Stimulated activated memory B cell treated with anti-CD40 and anti-IgM and Interleukin-4, amounts not matched to agents 10 μg/mL and 1 μg/mL and 100 μg/mL, for 72 hours (primary cell): ENCODE results near the gene NUAK2.
A peak's percentile ranks its signal among the peaks of the same experiment; 100 is the strongest.
"Not testable (repeated sequence)": the region's sequence is repeated elsewhere in the genome, so short reads cannot be mapped to it uniquely, and the experiment has no call there.

Source experiments
- ATAC-seq: fragments of 150-1000 bp; cut with Tn5 transposase; 2 replicates; pipeline ENCODE4 v1.10.0; 2021
- H3K27ac Mint-ChIP-seq: one replicate; pipeline ENCODE4 v1.8.0; 2022; ENCODE audit warnings: mild to moderate bottlenecking, mixed read lengths
- H3K27me3 Mint-ChIP-seq: one replicate; pipeline ENCODE4 v1.8.0; 2022; ENCODE audit warnings: mixed read lengths
- H3K36me3 Mint-ChIP-seq: one replicate; pipeline ENCODE4 v1.8.0; 2022; ENCODE audit warnings: mixed read lengths
- H3K4me1 Mint-ChIP-seq: one replicate; pipeline ENCODE4 v1.8.0; 2022; ENCODE audit warnings: mixed read lengths
- H3K4me3 Mint-ChIP-seq: one replicate; pipeline ENCODE4 v1.8.0; 2022; ENCODE audit warnings: mild to moderate bottlenecking, moderate library complexity, mixed read lengths
- H3K9me3 Mint-ChIP-seq: one replicate; pipeline ENCODE4 v1.8.0; 2022; ENCODE audit warnings: mixed read lengths

The NUAK2 gene

DNA sequence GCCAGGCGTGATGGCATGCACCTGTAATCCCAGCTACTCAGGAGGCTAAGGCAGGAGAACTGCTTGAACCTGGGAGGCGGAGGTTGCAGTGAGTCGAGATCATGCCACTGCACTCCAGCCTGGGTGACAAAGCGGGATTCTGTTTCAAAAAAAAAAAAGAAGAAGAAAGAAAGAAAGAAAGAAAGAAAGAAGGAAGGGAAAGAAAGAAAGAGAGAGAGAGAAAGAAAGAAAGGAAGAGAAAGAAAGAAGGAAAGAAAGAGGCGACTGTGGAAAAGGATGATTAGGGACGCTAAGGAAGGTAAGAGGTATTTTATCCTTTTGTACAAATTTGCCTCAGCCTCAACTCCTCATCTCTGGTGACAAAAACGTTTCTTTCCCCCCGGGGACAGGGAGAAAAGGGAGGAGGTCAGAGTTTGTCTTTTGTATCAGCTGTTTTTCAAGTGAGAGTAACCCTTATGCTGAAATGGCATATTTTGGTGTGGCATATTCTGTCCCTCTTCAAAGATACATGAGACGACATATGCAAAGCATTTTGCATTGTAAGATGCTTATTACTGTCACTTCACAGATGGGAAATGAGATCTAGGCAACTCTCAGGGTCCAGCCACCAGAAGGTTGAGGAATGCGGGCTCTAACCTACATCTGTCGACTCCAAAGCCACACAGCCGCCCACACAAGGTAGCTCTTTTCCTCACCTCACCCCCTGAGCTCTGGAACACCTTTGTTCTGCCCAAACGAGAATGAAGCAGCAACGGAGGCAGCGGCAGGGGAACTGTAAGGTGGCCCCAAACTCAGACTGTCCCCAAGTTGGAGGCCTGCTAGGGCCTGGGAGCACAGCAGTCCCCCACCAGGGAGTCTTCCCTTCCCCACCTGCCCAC lies 38.0 kb downstream of the NUAK2 start:
- Mint-ChIP-seq H3K4me3 (peak overlapping the region; percentile 46), H3K9me3 (no peaks in the 10 kb centered on the region), H3K4me1 (peaks cover 89% of the 10 kb centered on the region), H3K27me3 (no peaks in the 10 kb centered on the region), H3K36me3 (no peaks in the 10 kb centered on the region), H3K27ac (peak overlapping the region; percentile 94)
- ATAC-seq: no peak

DNA sequence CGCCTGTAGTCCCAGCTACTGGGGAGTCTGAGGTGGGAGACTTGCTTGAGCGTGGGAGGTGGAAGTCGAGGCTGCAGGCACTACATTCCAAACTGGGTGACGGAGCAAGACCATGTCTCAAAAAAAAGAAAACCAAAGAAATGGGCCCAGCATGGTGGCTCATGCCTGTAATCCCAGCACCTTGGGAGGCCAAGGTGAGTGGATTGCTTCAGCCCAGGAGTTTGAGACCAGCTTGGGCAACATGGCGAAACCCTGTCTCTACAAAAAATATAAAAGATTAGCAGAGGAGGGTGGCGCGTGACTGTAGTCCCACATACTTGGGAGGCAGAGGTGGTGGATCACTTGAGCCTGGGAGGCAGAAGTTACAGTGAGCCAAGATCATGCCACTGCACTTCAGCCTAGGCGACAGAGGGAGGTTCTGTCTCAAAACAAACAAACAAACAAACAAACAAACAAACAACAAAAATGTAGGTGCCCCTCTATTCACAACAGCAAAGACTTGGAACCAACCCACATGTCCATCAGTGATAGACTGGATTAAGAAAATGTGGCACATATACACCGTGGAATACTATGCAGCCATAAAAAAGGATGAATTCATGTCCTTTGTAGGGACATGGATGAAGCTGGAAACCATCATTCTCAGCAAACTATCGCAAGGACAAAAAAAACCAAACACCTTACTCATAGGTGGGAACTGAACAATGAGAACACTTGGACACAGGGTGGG lies 40.7 kb downstream of the NUAK2 start:
- H3K4me1 Mint-ChIP-seq: peaks cover 85% of the 10 kb centered on the region
- not testable (repeated sequence) for H3K27me3 Mint-ChIP-seq, H3K4me3 Mint-ChIP-seq, H3K36me3 Mint-ChIP-seq, H3K9me3 Mint-ChIP-seq, ATAC-seq
- H3K27ac Mint-ChIP-seq: peak overlapping the region; percentile 86

GRCh38 chr1:205279986-205280385 lies 41.6 kb downstream of the NUAK2 start:
- H3K4me1 Mint-ChIP-seq: peaks cover 85% of the 10 kb centered on the region
- H3K9me3 Mint-ChIP-seq: no peaks in the 10 kb centered on the region
- H3K27me3 Mint-ChIP-seq: no peaks in the 10 kb centered on the region
- H3K4me3 Mint-ChIP-seq: no peak overlapping the region
- peak; percentile 53 for ATAC-seq
- H3K36me3 Mint-ChIP-seq: no peaks in the 10 kb centered on the region
- H3K27ac Mint-ChIP-seq: peak overlapping the region; percentile 86

DNA sequence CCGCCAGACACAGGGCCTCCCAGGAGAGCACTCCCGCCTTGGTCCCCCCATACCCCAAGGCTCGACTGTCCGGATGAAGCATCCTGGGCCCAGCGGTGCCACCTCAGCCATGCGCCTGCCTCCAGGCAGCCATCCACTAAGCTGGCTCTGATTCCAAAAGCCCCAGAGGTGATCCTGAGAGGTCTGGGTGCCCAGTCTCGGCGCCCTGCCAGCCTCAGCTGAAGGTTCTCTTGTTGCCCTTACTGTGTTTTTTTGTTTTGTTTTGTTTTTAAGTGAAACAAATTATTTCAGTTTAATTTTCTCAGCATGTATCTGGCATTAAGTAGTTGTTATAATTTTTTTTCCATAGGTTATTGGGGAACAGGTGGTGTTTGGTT lies 44.9 kb downstream of the NUAK2 start:
- ATAC-seq: no peak
- peaks cover 5% of the 10 kb centered on the region for H3K36me3 Mint-ChIP-seq
- peaks cover 72% of the 10 kb centered on the region for H3K4me1 Mint-ChIP-seq
- H3K27ac Mint-ChIP-seq: no peak overlapping the region
- no peak overlapping the region for H3K4me3 Mint-ChIP-seq
- no peaks in the 10 kb centered on the region for H3K27me3 Mint-ChIP-seq
- H3K9me3 Mint-ChIP-seq: no peaks in the 10 kb centered on the region

GRCh38 chr1:205275916-205276688 lies 45.4 kb downstream of the NUAK2 start:
- Mint-ChIP-seq H3K36me3 (peaks cover 5% of the 10 kb centered on the region), H3K4me1 (peaks cover 72% of the 10 kb centered on the region), H3K27me3 (no peaks in the 10 kb centered on the region), H3K9me3 (no peaks in the 10 kb centered on the region), H3K4me3 (no peak overlapping the region), H3K27ac (no peak overlapping the region)
- ATAC-seq: no peak

GRCh38 chr1:205275133-205275532 lies 46.4 kb downstream of the NUAK2 start:
- ATAC-seq: peak; percentile 51
- no peaks in the 10 kb centered on the region for H3K9me3 Mint-ChIP-seq

DNA sequence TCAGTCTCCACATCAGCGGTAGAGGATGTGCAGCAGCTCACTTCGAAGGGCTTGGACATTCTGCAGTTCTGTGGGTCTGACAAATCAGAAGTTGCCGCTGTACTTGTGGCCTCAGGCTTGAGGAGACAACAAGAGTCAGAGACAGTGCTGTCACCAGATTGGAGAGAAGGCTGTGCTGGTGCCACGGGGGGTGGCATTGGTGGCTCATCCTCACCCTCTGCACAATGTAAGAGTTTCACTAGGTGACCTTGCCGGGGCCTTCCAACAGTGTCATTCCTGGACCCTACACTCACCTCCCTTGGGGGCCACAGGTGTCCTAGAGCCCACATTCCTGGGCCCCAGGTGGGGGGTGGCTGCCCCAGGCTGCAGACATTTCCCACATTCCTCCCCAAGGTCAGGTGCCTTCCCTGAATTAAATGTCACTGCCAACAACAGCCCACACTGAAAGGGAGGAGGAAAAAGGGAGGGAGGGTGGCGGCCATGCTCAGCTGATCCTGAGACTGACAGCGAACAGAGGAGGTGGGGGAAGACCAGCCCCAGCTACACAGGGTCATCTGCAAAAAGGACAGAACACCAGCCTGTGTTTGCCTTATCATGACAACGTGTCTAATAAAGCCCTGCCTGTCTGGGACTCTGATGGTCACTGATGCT lies 47.4 kb downstream of the NUAK2 start:
- Mint-ChIP-seq H3K4me1 (peaks cover 55% of the 10 kb centered on the region), H3K4me3 (no peak overlapping the region), H3K27ac (peak overlapping the region; percentile 71), H3K9me3 (no peaks in the 10 kb centered on the region), H3K36me3 (peaks cover 5% of the 10 kb centered on the region), H3K27me3 (peaks cover under 1% of the 10 kb centered on the region)
- ATAC-seq: peak; percentile 64

More at GRCh38 chr1:205275133-205275532, 46.4 kb downstream of the NUAK2 start:
- no peaks in the 10 kb centered on the region for H3K27me3 Mint-ChIP-seq
- peaks cover 64% of the 10 kb centered on the region for H3K4me1 Mint-ChIP-seq
- peaks cover 5% of the 10 kb centered on the region for H3K36me3 Mint-ChIP-seq
- no peak overlapping the region for H3K27ac Mint-ChIP-seq
- no peak overlapping the region for H3K4me3 Mint-ChIP-seq

- Mint-ChIP-seq H3K9me3 (no peaks in the 10 kb centered on the region), H3K36me3 (peaks cover 11% of the 10 kb centered on the region), H3K4me3 (no peak overlapping the region), H3K4me1 (peaks cover 49% of the 10 kb centered on the region), H3K27me3 (peaks cover 6% of the 10 kb centered on the region), H3K27ac (peak overlapping the region; percentile 71)
- ATAC-seq: peak; percentile 84
Observed at GRCh38 chr1:205273551-205273982, 48.0 kb downstream of the NUAK2 start.

GRCh38 chr1:205272536-205272935 lies 49.0 kb downstream of the NUAK2 start:
- H3K4me1 Mint-ChIP-seq: peaks cover 42% of the 10 kb centered on the region
- peaks cover 15% of the 10 kb centered on the region for H3K27me3 Mint-ChIP-seq
- ATAC-seq: no peak
- H3K27ac Mint-ChIP-seq: peak overlapping the region; percentile 71
- H3K4me3 Mint-ChIP-seq: no peak overlapping the region
- no peaks in the 10 kb centered on the region for H3K9me3 Mint-ChIP-seq
- H3K36me3 Mint-ChIP-seq: peaks cover 11% of the 10 kb centered on the region

GRCh38 chr1:205271745-205272144 lies 49.8 kb downstream of the NUAK2 start:
- H3K4me1 Mint-ChIP-seq: peaks cover 37% of the 10 kb centered on the region
- no peak overlapping the region for H3K27ac Mint-ChIP-seq
- H3K9me3 Mint-ChIP-seq: no peaks in the 10 kb centered on the region
- H3K27me3 Mint-ChIP-seq: peaks cover 15% of the 10 kb centered on the region
- H3K36me3 Mint-ChIP-seq: peaks cover 11% of the 10 kb centered on the region
- no peak for ATAC-seq
- H3K4me3 Mint-ChIP-seq: no peak overlapping the region

DNA sequence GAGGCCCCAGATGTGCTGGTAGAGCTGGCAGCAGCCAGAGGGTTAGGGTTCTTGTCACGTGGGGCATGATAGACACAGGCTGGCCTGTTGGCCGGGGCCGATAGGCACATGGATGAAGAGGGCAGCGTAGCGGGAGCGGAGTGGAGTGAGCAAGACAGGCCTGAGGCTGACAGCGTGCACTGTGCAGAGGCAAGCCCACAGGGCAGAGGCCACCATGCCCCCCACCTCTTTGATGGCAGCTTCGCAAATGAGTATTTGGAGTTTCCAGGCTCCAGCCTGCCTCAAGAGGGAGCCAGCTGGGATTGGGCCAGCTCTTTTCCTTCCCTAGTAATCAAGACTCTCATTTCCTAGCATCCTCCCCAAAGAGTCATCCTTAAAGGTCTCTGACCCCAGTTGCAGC lies 50.3 kb downstream of the NUAK2 start:
- peaks cover 11% of the 10 kb centered on the region for H3K36me3 Mint-ChIP-seq
- peaks cover 32% of the 10 kb centered on the region for H3K4me1 Mint-ChIP-seq
- no peak overlapping the region for H3K27ac Mint-ChIP-seq
- no peak for ATAC-seq
- H3K9me3 Mint-ChIP-seq: no peaks in the 10 kb centered on the region
- H3K27me3 Mint-ChIP-seq: peaks cover 15% of the 10 kb centered on the region
- H3K4me3 Mint-ChIP-seq: no peak overlapping the region

DNA sequence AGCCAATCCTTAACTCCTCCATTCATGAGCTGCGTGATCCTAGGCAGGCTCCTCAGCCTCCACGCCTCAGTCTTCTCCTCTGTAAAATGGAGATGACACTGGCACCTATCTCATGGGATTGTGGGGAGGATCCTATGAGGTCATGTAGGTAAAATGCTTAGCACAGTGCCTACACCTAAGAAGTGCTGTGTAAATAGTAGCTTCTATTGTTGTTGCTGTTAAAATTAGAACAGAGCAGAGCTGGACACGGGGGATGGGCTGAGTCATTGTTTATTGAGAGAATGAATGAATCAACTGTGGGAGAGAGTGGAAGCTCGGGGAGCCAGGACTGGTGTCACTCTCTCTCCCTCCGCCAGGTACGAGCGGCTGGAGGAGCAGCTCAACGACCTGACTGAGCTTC lies 50.8 kb downstream of the NUAK2 start:
- no peak for ATAC-seq
- Mint-ChIP-seq H3K4me1 (peaks cover 28% of the 10 kb centered on the region), H3K36me3 (peaks cover 11% of the 10 kb centered on the region), H3K27me3 (peaks cover 15% of the 10 kb centered on the region), H3K4me3 (no peak overlapping the region), H3K27ac (no peak overlapping the region), H3K9me3 (no peaks in the 10 kb centered on the region)

GRCh38 chr1:205270271-205270670 lies 51.3 kb downstream of the NUAK2 start:
- Mint-ChIP-seq H3K4me3 (no peak overlapping the region), H3K27ac (no peak overlapping the region), H3K27me3 (peaks cover 15% of the 10 kb centered on the region), H3K36me3 (peaks cover 11% of the 10 kb centered on the region), H3K9me3 (no peaks in the 10 kb centered on the region), H3K4me1 (peaks cover 24% of the 10 kb centered on the region)
- no peak for ATAC-seq

DNA sequence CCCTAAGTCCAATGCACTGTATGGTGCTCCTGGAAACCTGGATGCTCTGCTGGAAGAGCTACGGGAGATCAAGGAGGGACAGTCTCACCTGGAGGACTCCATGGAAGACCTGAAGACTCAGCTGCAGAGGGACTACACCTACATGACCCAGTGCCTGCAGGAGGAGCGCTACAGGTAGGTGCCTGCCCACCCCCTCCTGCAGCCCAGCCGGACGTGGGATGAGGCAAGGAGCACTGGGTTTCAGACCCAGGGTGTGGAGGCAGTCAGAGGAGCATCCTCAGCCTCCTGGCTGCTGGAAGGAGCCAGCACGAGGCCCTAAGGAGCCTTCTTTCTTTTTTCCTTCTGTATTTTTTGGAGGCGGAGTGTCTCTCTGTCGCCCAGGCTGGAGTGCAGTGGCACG lies 51.8 kb downstream of the NUAK2 start:
- H3K4me3 Mint-ChIP-seq: no peak overlapping the region
- peaks cover 18% of the 10 kb centered on the region for H3K4me1 Mint-ChIP-seq
- no peak for ATAC-seq
- no peak overlapping the region for H3K27ac Mint-ChIP-seq
- peaks cover 11% of the 10 kb centered on the region for H3K36me3 Mint-ChIP-seq
- H3K27me3 Mint-ChIP-seq: peaks cover 15% of the 10 kb centered on the region
- no peaks in the 10 kb centered on the region for H3K9me3 Mint-ChIP-seq
